HepG2 (cell line): ENCODE data around the gene SLC35F4. TPM values are rescaled to one million over a fixed set of nuclear protein-coding genes. Genes with fewer than 3 reads are reported as not detected.

Source experiments
- ATAC-seq: fragments of 200-7000 bp; cut with Tn5 transposase; 3 replicates; pipeline ENCODE4 v1.9.1; 2020; ENCODE audit warnings: mild to moderate bottlenecking, moderate library complexity
- BruUV-seq: library from RNA; stranded (reverse); fragments of 400-500 nt; replicated peaks from 2 replicates; lab custom pipeline; 2021; lab: Mats Ljungman, UMichigan
- CTCF ChIA-PET: fragments of 300-600 bp; formaldehyde crosslinking; extraction: SDS; loops from one replicate; lab custom pipeline; 2021; ENCODE audit warnings: low total read pairs, inconsistent platforms, low intra/inter-chr PET ratio; lab: Yijun Ruan, JAX
- POLR2A ChIA-PET: fragments of 350-600 bp; sonication (Branson Sonifier 250); formaldehyde crosslinking; loops from one replicate; lab custom pipeline; 2020; ENCODE audit warnings: antibody characterized with exemption, inconsistent platforms; lab: Yijun Ruan, JAX
- DNase-seq: peaks from one replicate; pipeline ENCODE4 v3.0.0-alpha.2; 2015; ENCODE audit warnings: low spot score
- FAIRE-seq: peaks from 3 replicates; lab custom pipeline; 2011; peaks lifted over from hg19 to GRCh38; lab: Jason Lieb, UNC
- H2AFZ ChIP-seq: one replicate; pipeline ENCODE4 v1.6.1; 2011; ENCODE audit warnings: low read length, inconsistent platforms
- H3K27ac ChIP-seq: fragments of 300-600 bp; 3 replicates; pipeline ENCODE4 v1.8.0; 2011; ENCODE audit warnings: mixed run types, mild to moderate bottlenecking, mixed read lengths, low read length, inconsistent platforms; ENCODE audit not compliant: insufficient read depth; ENCODE audit errors: extremely low read length
- H3K27me3 ChIP-seq, 2 experiments: fragments of 200-600 bp in 1 of 2; 2 replicates in 1 of 2; 3 replicates in 1 of 2; pipeline versions ENCODE4 v1.6.0 to v1.8.0; 2011; ENCODE audit warnings: low read length in 2 of 2, mild to moderate bottlenecking in 2 of 2, moderate library complexity in 2 of 2, inconsistent platforms in 1 of 2; ENCODE audit not compliant: insufficient read depth in 2 of 2, control insufficient read depth in 1 of 2
- H3K36me3 ChIP-seq, 2 experiments: fragments of 200-600 bp in 1 of 2; replicated peaks in 1 of 2; 2 replicates in 1 of 2; 3 replicates in 1 of 2; pipeline versions ENCODE4 v1.5.1 to v1.8.0; 2011; ENCODE audit warnings: low read length in 2 of 2, inconsistent platforms in 1 of 2; ENCODE audit not compliant: insufficient read depth in 2 of 2, control insufficient read depth in 1 of 2
- H3K4me1 ChIP-seq: 2 replicates; pipeline ENCODE4 v1.5.1; 2012; ENCODE audit warnings: low read length, inconsistent platforms; ENCODE audit not compliant: insufficient read depth
- H3K4me2 ChIP-seq: 2 replicates; pipeline ENCODE4 v1.6.0; 2011; ENCODE audit warnings: low read depth, low read length, inconsistent platforms
- H3K4me3 ChIP-seq, 3 experiments: fragments of 200-600 bp in 1 of 3; sonication (generic), shearing (Covaris generic) in 1 of 3; replicated peaks in 1 of 3; 2 replicates each; pipeline ENCODE4 v1.5.1; 2011 to 2016; ENCODE audit warnings: low read length in 3 of 3, inconsistent platforms in 2 of 3, low read depth in 2 of 3, mild to moderate bottlenecking in 2 of 3, control low read depth in 1 of 3, mixed read lengths in 1 of 3; ENCODE audit not compliant: insufficient read depth in 1 of 3
- H3K79me2 ChIP-seq: one replicate; pipeline ENCODE4 v1.6.1; 2011; ENCODE audit warnings: low read length, inconsistent platforms; ENCODE audit not compliant: insufficient read depth
- H3K9ac ChIP-seq: 2 replicates; pipeline ENCODE4 v1.6.0; 2011; ENCODE audit warnings: mild to moderate bottlenecking, low read depth, low read length, inconsistent platforms; ENCODE audit not compliant: insufficient read depth
- H3K9me3 ChIP-seq: 2 replicates; pipeline ENCODE4 v1.5.1; 2012; ENCODE audit warnings: mild to moderate bottlenecking, low read length
- H4K20me1 ChIP-seq: 2 replicates; pipeline ENCODE4 v1.6.0; 2011; ENCODE audit warnings: inconsistent platforms, mild to moderate bottlenecking, low read length, moderate library complexity; ENCODE audit not compliant: insufficient read depth
- ELF4 ChIP-seq: sonication (generic); formaldehyde crosslinking; IDR thresholded peaks from 2 replicates; pipeline ENCODE4 v1.5.0; 2020; ENCODE audit warnings: missing genetic modification reagents, mild to moderate bottlenecking, moderate library complexity, borderline replicate concordance
- FOXP4 ChIP-seq: sonication (generic); formaldehyde crosslinking; IDR thresholded peaks from 2 replicates; pipeline ENCODE4 v1.4.0; 2020; ENCODE audit warnings: missing genetic modification reagents
- HIC2 ChIP-seq: sonication (generic); formaldehyde crosslinking; IDR thresholded peaks from 2 replicates; pipeline ENCODE4 v1.9.0; 2022; ENCODE audit warnings: low read depth, missing genetic modification reagents
- IRF9 ChIP-seq: sonication (generic); formaldehyde crosslinking; IDR thresholded peaks from 2 replicates; pipeline ENCODE4 v1.8.0; 2022; ENCODE audit warnings: missing genetic modification reagents, mild to moderate bottlenecking, borderline replicate concordance
- NCOA1 ChIP-seq: sonication (generic); formaldehyde crosslinking; IDR thresholded peaks from 2 replicates; pipeline ENCODE4 v1.9.0; 2021; ENCODE audit warnings: missing genetic modification reagents
- NFIB ChIP-seq: sonication (generic); formaldehyde crosslinking; IDR thresholded peaks from 2 replicates; pipeline ENCODE4 v1.9.0; 2021; ENCODE audit warnings: missing genetic modification reagents, mild to moderate bottlenecking, borderline replicate concordance
- NKX3-1 ChIP-seq: sonication (generic); formaldehyde crosslinking; IDR thresholded peaks from 2 replicates; pipeline ENCODE4 v1.5.0; 2020; ENCODE audit warnings: missing genetic modification reagents
- NRL ChIP-seq: sonication (generic); formaldehyde crosslinking; IDR thresholded peaks from 2 replicates; pipeline ENCODE4 v1.5.0; 2020; ENCODE audit warnings: missing genetic modification reagents, mild to moderate bottlenecking, moderate library complexity, borderline replicate concordance
- PBX2 ChIP-seq: IDR thresholded peaks from 2 replicates; pipeline ENCODE4 v1.6.1; 2016; ENCODE audit warnings: control low read depth
- RBFOX2 ChIP-seq: fragments of 200-400 bp; formaldehyde crosslinking; IDR thresholded peaks from 2 replicates; pipeline ENCODE4 v1.6.1; 2017; ENCODE audit warnings: low read depth, mild to moderate bottlenecking, low read length
- SALL1 ChIP-seq: sonication (generic); formaldehyde crosslinking; IDR thresholded peaks from 2 replicates; pipeline ENCODE4 v1.8.0; 2022; ENCODE audit warnings: mild to moderate bottlenecking, missing genetic modification reagents
- SP140L ChIP-seq: sonication (generic); formaldehyde crosslinking; IDR thresholded peaks from 2 replicates; pipeline ENCODE4 v1.4.0; 2020; ENCODE audit warnings: missing genetic modification reagents, borderline replicate concordance
- TEAD3 ChIP-seq: optimal IDR thresholded peaks from 2 replicates; pipeline ENCODE3; 2016; ENCODE audit warnings: borderline replicate concordance
- ZBTB25 ChIP-seq: IDR thresholded peaks from 2 replicates; pipeline ENCODE4 v1.6.1; 2018; ENCODE audit warnings: missing genetic modification reagents
- ZNF180 ChIP-seq: sonication (generic); formaldehyde crosslinking; IDR thresholded peaks from 2 replicates; pipeline ENCODE4 v1.4.0; 2020; ENCODE audit warnings: low read depth, missing genetic modification reagents, borderline replicate concordance
- ZNF414 ChIP-seq: sonication (generic); formaldehyde crosslinking; IDR thresholded peaks from 2 replicates; pipeline ENCODE4 v1.5.0; 2020; ENCODE audit warnings: missing genetic modification reagents
- ZNF780A ChIP-seq: sonication (generic); formaldehyde crosslinking; IDR thresholded peaks from 2 replicates; pipeline ENCODE4 v1.8.0; 2022; ENCODE audit warnings: mild to moderate bottlenecking, missing genetic modification reagents, moderate library complexity
- WGBS: methylation state at CpG from one replicate; pipeline ENCODE4 v1.1.6; 2017; ENCODE audit warnings: low lambda C conversion rate; 5-methylcytosine and 5-hydroxymethylcytosine counted together
- in situ Hi-C: cut with HindIII; loops from 2 replicates; pipeline ENCODE4 v1.10.0; 2017; ENCODE audit warnings: low pct_unique_long_range_greater_than_20kb; ENCODE audit not compliant: extremely low pct_ligation_motif_present
- intact Hi-C: fragments of 100-400 bp; cut with micrococcal nuclease; formaldehyde crosslinking; loops from one replicate; pipeline ENCODE4 v1.10.0; 2022; ENCODE audit not compliant: unreplicated experiment
- polyA plus RNA-seq, 8 experiments: library from polyadenylated mRNA; depleted of rRNA in 3 of 8; stranded (reverse) in 7 of 8; unstranded in 1 of 8; fragments of >200 nt; fragmentation: Illumina TruSeq in 4 of 8; extraction: Trizol in 4 of 8; gene quantifications; 2 replicates each; pipeline versions ENCODE4 v1.2.1 to v1.2.3, GENCODE V29; 2011 to 2016; ENCODE audit warnings: low read depth in 4 of 8, missing spikeins in 1 of 8, mixed read lengths in 1 of 8; ENCODE audit not compliant: insufficient read depth in 1 of 8
- total RNA-seq, 5 experiments: library from RNA; depleted of rRNA; stranded (reverse); fragments of >200 nt; fragmentation: Illumina TruSeq; extraction: Trizol; gene quantifications; 2 replicates each; pipeline ENCODE4 v1.2.3, GENCODE V29; 2016; ENCODE audit warnings: low read depth in 1 of 5

The SLC35F4 gene
- total and polyA plus RNA-seq, 2 of the 13 experiments (the other 11 are each of a cell fraction or from before 2014, with no cell fraction given), result not detected

GRCh38 chr14:57582746-57583145, 283.1 kb downstream of the SLC35F4 start:
- Histone ChIP-seq H2AFZ (no peak overlapping the region), H4K20me1 (no peaks in the 10 kb centered on the region), H3K4me1 (peaks cover 9% of the 10 kb centered on the region), H3K36me3 (no peaks in the 10 kb centered on the region)
- in situ Hi-C loops, result no loop called here
- no peak for DNase-seq
- 1% methylated on average over 2 of the region's 2 CpGs for WGBS
- ATAC-seq, result no peak
- POLR2A ChIA-PET, result no interaction called here
- TF ChIP-seq NCOA1 (no peak), RBFOX2 (no peak), FOXP4 (CRISPR knock-in tag) (no peak), ZNF414 (CRISPR knock-in tag) (no peak), NKX3-1 (CRISPR knock-in tag) (no peak), ZNF780A (CRISPR knock-in tag) (no peak), SALL1 (no peak), SP140L (CRISPR knock-in tag) (no peak), IRF9 (CRISPR knock-in tag) (no peak), ELF4 (CRISPR knock-in tag) (no peak), HIC2 (CRISPR knock-in tag) (no peak), TEAD3 (CRISPR knock-in tag) (no peak), ZBTB25 (no peak), PBX2 (CRISPR knock-in tag) (no peak), NFIB (CRISPR knock-in tag) (no peak), NRL (CRISPR knock-in tag) (no peak), ZNF180 (no peak)
- TF ChIP-seq, all 625 proteins: peak for 0
- no peak for FAIRE-seq
- CTCF ChIA-PET, result no interaction called here
- H3K79me2 ChIP-seq, result no peaks in the 10 kb centered on the region
- intact Hi-C loops, result no loop called here
- H3K9ac ChIP-seq, result no peak overlapping the region
- no peaks in the 10 kb centered on the region for H3K9me3 ChIP-seq
- no peak overlapping the region for H3K4me2 ChIP-seq
- H3K4me3 ChIP-seq, result no peak overlapping the region
- H3K27ac ChIP-seq, result no peak overlapping the region
- no peaks in the 10 kb centered on the region for H3K27me3 ChIP-seq
- no TSS peak for BruUV-seq
